DND-41 (cell line): ENCODE measurements around the gene NT5DC3.

Experiments
- CTCF ChIP-seq: IDR thresholded peaks from 2 replicates; pipeline ENCODE4 v1.5.1; 2012; ENCODE audit warnings: borderline replicate concordance, low read length, moderate library complexity, mild to moderate bottlenecking; ENCODE audit not compliant: poor library complexity, severe bottlenecking; ENCODE audit errors: extremely low read depth
- EZH2 ChIP-seq: IDR thresholded peaks from 3 replicates; pipeline ENCODE4 v1.6.1; 2012; ENCODE audit warnings: borderline replicate concordance, low read depth, mild to moderate bottlenecking, moderate library complexity, low read length, inconsistent platforms; ENCODE audit not compliant: severe bottlenecking

DNA sequence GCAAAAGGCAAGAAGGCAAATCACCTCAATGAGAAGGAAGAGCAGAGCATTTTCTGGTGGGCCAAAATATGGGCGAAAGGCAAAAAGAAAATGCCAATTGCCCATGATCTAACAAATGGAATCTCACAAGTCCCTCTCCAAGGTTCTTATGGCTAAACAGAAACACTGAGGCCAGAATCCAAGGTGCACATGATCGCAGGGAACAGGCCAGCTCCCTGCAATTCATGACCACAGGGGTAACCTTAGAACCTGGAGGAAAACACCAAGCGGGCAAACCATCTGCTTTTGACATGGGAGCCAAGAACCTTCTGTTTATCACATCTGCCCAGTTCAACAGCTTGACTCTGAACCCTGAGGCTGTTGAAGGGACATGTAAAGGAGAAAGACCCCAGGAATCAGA, 60.0 kb downstream of the NT5DC3 start:
- TF ChIP-seq CTCF (no peak), EZH2 (no peak)
